SKM-1 (cell line): ENCODE data around the gene SLC2A2.
"Not testable (repeated sequence)": the region's sequence is repeated elsewhere in the genome, so short reads cannot be mapped to it uniquely, and the experiment has no call there.

Experiments
- DNase-seq: peaks from one replicate; lab custom pipeline; 2025; ENCODE audit not compliant: unreplicated experiment; lab: John Stamatoyannopoulos, UW

SLC2A2 gene

GRCh38 chr3:170989100-170989648, 37.3 kb downstream of the SLC2A2 start:
- no peak for DNase-seq

- DNase-seq, result no peak
Measured at GRCh38 chr3:170988378-170988777, 38.1 kb downstream of the SLC2A2 start.

- no peak for DNase-seq
Measured at GRCh38 chr3:170985304-170985703, 41.2 kb downstream of the SLC2A2 start.

DNA sequence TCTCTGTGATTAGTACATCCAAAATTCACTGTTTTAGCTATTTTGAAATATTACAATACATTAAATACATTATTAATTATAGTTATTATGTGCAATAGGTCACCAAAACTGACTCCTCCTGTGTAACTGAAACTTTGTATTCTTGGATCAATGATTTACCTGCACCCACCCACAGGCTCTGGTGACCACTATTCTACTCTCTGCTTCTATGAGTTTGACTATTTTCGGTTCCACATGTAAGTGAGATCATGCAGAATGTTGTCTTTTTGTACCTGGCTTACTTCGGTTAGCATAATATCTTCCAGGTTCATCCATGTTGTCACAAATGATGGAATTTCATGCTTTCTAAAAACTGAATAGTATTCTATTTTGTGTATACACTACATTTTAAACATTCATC, 43.8 kb downstream of the SLC2A2 start:
- DNase-seq, result no peak

DNA sequence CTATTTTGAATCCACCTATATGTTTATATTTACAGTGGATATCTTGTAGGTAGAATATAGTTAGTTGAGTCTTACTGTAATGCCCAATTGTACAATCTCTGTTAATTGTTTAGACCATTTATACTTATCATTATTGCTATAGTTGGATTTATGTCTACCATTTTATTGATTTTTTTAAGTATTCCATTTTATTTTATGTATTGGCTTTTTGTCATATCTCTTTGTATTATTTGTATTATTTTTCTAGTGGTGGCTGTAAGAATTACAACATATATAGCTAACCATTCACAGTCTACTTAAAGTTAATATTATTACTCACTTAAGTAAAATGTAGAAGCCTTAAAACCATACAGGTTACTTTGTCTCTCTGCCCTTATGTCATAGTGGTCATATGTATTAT, 46.1 kb downstream of the SLC2A2 start:
- no peak for DNase-seq

GRCh38 chr3:170977949-170978745, 48.4 kb downstream of the SLC2A2 start:
- no peak for DNase-seq

GRCh38 chr3:170976190-170976519, 50.4 kb downstream of the SLC2A2 start:
- no peak for DNase-seq

DNA sequence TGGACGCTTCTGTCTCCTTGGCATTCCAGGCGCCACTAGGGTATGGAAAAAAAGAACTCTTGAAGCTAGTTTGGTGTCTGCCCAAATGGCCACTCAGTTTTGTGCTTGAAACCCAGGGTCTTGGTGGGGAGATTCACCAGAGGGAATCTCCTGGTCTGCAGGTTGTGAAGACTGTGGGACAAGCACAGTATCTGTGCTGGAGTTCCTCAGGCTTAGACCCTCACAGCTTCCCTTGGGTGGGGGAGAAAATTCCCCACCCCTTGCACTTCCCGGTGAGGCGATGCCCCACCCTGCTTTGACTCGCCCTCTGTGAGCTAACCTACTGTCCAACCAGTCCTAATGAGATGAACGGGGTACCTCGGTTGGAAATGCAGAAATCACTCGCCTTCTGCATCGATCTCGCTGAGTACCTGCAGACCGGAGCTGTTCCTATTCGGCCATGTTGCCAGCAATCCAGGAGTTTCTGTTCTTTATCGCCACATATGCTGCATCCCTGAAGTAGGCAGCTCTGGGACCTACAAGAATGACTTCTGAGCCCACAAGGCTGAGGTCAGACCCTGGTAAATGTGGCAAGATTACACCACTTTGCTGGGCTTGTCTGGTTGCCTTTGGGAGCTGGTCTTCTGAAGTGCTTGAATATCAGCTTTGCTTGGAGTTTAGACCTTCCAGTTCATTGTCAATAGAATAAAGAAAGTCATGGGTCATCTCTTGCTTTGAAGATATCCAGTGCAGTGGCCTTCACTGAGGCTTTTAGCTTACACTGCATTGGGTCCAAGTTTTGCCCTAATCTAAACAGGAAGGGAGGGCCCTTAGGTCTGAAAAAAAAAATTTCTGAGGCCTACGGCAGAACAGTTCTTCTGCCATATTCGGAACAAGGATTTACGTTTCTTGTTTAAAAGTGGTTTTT, 51.0 kb downstream of the SLC2A2 start:
- no peak for DNase-seq

DNA sequence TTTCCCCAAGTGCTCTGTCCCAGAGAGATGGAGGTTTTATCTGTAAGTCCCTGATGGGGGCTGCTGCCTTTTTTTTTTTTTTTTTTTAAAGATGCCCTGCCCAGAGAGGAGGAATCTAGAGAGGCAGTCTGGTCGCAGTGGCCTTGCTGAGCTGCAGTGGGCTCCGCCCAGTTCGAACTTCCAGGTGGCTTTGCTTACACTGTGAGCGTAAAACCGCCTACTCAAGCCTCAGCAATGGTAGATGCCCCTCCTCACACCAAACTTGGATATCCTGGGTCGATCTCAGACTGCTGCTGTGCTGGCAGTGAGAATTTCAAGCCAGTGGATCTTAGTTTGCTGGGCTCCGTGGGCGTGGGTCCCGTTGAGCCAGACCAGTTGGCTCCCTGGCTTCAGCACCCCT, 51.6 kb downstream of the SLC2A2 start:
- DNase-seq, result no peak

- DNase-seq, result not testable (repeated sequence)
Measured at GRCh38 chr3:170972917-170973316, 53.6 kb downstream of the SLC2A2 start.

DNA sequence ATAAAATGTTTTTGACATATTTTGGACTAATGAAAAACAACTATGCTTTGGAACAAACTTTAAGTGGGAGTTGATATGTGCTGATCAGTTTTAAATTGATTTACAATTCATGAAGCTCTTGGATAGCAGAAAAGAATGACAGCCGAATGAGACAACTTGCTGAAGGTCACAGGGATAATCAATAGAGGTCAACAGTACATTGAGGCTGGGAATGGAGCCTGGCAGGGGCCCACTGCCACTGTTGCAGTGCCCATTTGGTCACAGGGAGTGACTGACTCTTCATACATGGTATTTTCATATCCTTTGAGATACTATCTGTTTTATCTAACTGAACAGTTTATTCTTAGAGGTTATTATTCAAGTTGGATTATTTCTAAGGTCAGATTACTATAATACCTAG, 59.4 kb downstream of the SLC2A2 start:
- DNase-seq, result no peak

GRCh38 chr3:170966495-170966894, 60.0 kb downstream of the SLC2A2 start:
- DNase-seq, result no peak

- DNase-seq, result no peak
Measured at GRCh38 chr3:170962411-170962810, 64.1 kb downstream of the SLC2A2 start.

DNA sequence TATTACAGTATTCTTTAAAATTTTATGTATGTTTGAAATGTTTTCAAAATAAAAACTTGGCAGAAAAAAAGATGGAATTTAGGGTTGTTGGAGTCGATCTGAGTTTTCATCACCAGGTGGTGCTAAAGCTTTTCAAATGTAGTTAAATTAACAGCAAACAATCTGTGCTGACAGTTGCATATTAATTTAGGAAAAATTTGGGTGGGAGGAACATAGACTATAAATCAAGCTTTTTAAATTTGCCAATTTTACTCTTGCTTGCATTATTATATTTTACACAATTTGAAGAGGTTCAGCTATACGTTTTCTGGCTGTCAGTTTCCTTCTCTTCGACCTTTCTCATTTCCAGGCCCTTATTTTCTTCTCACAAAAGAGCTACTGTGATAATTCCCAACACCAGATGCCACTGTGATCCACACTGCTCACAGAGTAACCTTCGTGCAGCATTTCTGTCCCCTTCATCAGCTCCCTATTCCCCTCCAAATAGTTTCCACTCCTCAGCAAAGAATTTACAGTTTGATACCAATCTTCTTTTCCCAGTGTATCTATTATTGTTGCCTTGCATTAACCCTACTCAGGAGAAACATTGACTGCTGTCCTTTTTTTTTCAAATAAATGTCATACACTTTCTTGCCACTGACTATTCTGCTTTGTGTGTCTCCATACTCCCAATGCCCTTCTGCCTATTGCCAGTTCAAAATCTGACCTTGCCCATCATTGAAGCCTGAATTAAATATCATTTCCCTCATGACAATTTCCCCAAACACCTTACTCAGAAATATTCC, 64.7 kb downstream of the SLC2A2 start:
- no peak for DNase-seq

- no peak for DNase-seq
Measured at GRCh38 chr3:170959457-170959856, 67.1 kb downstream of the SLC2A2 start.

DNA sequence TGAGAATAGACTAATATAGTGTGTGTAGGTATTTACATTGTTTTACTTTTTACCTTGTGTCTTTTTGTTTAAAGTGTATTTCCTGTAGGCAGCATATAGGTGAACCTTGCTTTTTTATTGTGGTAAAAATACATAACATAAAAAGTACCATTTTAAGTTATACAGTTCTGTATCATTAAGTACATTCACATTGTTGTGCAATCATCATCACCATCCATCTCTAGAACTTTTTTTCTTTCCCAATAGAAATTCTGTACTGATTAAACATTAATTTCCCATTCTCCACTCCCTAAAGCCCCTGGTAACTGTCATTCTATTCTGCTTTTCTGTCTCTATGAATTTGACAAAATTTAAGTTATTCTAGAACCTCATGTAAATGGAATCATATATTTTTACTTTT, 69.9 kb downstream of the SLC2A2 start:
- no peak for DNase-seq

DNA sequence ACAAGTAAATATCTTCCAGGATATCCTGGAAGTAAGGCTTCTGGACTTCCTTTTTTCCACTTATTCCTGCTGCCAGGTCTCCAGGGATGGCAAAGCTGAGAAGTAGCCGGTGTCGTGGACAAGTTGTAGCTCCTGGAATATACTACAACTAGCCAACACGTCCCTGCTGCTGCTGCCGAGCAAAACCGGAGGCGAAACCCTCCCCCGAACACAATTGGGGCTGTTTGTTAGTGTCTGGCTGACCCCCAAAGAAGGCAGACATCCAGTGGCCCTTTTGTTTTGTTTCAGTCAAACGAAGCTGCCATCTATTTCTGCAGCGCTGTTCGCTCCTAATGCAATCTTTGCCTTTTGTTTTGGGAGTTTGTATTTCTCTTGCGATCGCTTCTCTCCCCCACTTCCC, 72.8 kb downstream of the SLC2A2 start:
- no peak for DNase-seq

GRCh38 chr3:170953229-170953628, 73.3 kb downstream of the SLC2A2 start:
- no peak for DNase-seq

DNA sequence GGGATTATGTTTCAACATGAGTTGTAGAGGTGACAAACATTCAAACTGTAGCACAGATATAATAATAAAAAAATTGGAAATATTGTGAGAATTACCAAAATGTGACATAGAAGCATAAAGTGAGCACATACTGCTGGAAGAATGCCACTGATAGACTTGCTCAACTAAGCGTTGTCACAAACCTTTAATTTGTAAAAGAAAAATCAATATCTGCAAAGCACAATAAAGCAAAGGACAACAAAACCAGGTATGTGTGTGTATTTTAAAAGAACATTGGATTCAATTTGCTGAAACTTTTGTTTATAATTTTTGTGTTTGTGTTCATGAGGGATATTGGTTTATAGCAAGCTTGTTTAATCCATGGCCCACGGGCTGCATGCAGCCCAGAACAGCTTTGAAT, 77.3 kb downstream of the SLC2A2 start:
- no peak for DNase-seq

DNA sequence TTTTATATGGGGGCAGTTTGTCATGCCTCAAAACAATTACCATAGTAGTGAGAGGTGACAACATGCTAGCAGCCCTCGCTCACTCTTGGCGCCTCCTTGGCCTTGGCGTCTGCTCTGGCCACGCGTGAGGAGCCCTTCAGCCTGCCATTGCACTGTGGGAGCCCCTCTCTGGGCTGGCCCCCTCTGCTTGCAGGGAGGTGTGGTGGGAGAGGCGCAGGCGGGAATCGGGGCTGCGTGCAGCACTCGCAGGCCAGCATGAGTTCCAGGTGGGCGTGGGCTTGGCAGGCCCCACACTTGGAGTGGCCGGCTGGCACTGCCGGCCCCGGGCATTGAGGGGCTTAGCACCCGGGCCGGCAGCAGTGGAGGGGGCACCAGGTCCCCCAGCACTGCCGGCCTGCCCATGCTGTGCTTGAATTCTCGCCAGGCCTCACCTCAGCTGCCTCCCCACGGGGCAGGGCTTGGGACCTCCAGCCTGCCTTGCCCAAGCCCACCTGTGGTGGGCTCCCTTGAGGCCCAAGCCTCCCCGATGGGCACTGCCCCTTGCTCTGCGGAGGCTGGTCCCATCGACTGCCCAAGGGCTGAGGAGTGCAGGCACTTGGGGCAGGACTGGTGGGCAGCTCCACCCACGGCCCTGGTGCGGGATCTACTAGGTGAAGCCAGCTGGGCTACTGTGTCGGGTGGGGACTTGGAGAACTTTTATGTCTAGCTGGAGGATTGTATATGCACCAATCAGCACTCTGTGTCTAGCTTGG, 79.3 kb downstream of the SLC2A2 start:
- no peak for DNase-seq
